22Rv1 (cell line): ENCODE measurements around the gene PRAME.
"Not testable (repeated sequence)": the region's sequence is repeated elsewhere in the genome, so short reads cannot be mapped to it uniquely, and the experiment has no call there.

ENCODE experiments used
- H3K27ac ChIP-seq: fragments of 450-650 bp; 2 replicates; pipeline ENCODE4 v1.5.1; 2017
- CTCF ChIP-seq: fragments of 450-650 bp; IDR thresholded peaks from 2 replicates; pipeline ENCODE4 v1.5.1; 2017; ENCODE audit warnings: mild to moderate bottlenecking
- ZFX ChIP-seq: fragments of 450-650 bp; IDR thresholded peaks from 2 replicates; pipeline ENCODE4 v1.6.1; 2017; ENCODE audit warnings: antibody characterized with exemption, borderline replicate concordance

PRAME gene

DNA sequence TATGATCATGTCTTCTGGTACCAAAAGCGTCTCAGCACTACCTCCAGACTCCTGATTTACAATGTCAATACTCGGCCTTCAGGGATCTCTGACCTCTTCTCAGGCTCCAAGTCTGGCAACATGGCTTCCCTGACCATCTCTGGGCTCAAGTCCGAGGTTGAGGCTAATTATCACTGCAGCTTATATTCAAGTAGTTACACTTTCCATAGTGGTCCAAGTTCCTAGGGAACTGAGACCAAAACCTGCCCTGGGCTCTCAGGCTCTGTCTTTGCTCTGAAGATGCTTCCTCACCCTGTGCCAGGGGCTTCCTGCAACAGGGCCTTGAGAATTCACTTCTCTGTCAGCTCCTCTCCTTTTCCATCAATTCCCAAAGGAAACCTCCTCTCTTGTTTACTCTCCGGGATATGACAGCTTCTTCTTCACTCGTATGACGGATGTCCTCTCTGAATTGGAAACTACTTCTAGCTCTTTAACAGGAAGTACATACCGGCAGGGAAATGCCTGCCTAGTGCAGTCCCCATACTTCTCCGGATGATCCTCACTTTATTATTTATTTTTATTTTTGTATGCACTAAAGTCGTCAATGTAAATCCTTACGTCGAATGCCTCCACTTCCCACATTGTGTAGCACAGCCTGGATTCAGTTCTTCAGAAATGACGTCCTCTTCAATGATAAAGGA lies 29.6 kb upstream of the PRAME start:
- no peak overlapping the region for H3K27ac ChIP-seq
- TF ChIP-seq CTCF (no peak), ZFX (no peak)

GRCh38 chr22:22587577-22588188 lies 28.6 kb upstream of the PRAME start:
- no peak overlapping the region for H3K27ac ChIP-seq
- TF ChIP-seq ZFX (no peak), CTCF (no peak)

- no peak overlapping the region for H3K27ac ChIP-seq
- TF ChIP-seq CTCF: no peak
- no peak for TF ChIP-seq ZFX
These were observed 25.7 kb upstream of the PRAME start for GRCh38 chr22:22584722-22585121.

- H3K27ac ChIP-seq: no peak overlapping the region
- no peak for TF ChIP-seq ZFX
- no peak for TF ChIP-seq CTCF
These were observed 24.0 kb upstream of the PRAME start for GRCh38 chr22:22583030-22583429.

DNA sequence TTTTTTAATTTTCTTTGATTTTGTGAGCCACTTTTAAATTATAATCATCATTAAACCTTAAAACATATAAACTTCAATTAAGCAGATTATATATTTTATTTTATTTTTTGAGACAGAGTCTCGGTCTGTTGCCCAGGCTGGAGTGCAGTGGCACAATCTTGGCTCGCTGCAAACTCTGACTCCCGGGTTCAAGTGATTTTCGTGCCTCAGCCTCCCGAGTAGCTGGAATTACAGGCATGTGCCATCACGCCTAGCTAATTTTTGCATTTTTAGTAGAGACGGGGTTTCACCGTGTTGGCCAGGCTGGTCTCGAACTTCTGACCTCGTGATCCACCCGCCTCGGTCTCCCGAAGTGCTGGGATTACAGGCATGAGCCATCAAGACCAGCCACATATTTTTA lies 22.5 kb upstream of the PRAME start:
- H3K27ac ChIP-seq: not testable (repeated sequence)

DNA sequence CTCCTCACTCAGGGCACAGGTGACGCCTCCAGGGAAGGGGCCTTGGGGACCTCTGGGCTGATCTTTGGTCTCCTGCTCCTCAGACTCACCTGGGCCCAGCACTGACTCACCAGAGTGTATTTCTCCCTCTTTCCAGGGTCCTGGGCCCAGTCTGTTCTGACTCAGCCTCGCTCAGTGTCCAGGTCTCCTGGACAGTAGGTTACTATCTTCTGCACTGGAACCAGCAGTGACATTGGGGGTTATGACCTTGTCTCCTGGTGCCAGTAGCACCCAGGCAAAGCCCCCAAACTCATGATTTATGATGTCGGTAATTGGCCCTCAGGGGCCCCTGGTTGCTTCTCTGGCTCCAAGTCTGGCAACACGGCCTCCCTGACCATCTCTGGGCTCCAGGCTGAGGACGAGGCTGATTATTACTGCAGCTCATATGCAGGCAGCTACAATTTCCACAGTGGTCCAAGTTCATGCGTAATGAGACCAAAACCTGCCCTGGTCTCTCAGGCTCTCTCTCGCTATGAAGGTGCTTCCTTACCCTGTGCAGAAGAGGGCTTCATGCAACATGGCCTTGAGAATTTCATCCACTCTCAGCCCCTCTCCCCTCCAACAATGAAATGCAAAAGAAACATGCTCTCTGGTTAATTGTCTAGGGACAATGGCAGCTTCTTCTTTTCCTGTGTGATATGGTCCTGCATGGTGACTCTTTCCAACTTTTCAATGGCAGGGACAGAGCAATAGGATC lies 21.0 kb upstream of the PRAME start:
- no peak overlapping the region for H3K27ac ChIP-seq
- TF ChIP-seq CTCF (no peak), ZFX (no peak)

DNA sequence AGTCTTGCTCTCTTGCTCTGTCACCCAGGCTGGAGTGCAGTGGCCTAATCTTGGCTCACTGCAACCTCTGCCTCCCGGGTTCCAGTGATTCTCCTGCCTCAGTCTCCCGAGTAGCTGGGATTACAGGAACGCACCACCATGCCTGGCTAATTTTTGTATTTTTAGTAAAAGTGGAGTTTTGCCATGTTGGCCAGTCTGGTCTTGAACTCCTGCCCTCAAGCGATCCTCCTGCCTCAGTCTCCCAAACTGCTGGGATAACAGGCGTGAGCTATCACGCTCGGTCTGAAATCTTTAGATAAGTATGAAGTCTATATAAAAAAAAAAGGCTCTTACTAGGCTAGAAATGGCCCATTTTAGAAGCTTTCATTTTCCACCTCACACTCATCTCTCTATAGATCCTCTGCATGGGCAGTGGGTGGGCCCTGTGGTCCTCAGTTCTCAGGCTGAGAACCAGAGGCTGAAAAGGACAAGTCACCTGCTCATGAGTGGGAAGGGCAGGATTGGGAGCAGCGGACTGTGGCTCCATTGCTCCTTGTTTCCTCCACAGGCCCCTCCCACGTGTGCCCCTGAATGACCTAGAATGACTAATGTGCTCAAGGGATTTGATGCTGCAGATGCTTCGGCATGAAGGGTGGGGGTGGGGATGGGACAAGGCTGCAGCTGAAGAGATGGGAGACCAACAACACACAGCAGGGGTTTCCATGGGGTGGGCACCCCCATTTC lies 19.8 kb upstream of the PRAME start:
- H3K27ac ChIP-seq: no peak overlapping the region
- TF ChIP-seq CTCF (no peak), ZFX (no peak)
